CD4-positive, alpha-beta T cell treated with Interleukin-4 for 4 hours (primary cell): ENCODE measurements around the gene TSHZ2.

Experiments used
- DNase-seq: peaks from one replicate; pipeline ENCODE4 v3.0.0-alpha.2; 2020

TSHZ2 gene

GRCh38 chr20:53070706-53071392 is 98.7 kb downstream of the TSHZ2 start:
- DNase-seq = peak; percentile 36

GRCh38 chr20:53071833-53072232 is 99.7 kb downstream of the TSHZ2 start:
- DNase-seq = no peak

- no peak for DNase-seq
These were observed 100.9 kb downstream of the TSHZ2 start for GRCh38 chr20:53072923-53073579.

GRCh38 chr20:53073636-53074415 is 101.7 kb downstream of the TSHZ2 start:
- DNase-seq = no peak

GRCh38 chr20:53074811-53075314 is 102.7 kb downstream of the TSHZ2 start:
- DNase-seq = no peak

- DNase-seq = no peak
These were observed 104.5 kb downstream of the TSHZ2 start for GRCh38 chr20:53076668-53077067.

GRCh38 chr20:53077373-53078205 is 105.4 kb downstream of the TSHZ2 start:
- DNase-seq = no peak

GRCh38 chr20:53078761-53079160 is 106.6 kb downstream of the TSHZ2 start:
- no peak for DNase-seq

- no peak for DNase-seq
These were observed 107.1 kb downstream of the TSHZ2 start for GRCh38 chr20:53079261-53079691.

- DNase-seq = no peak
These were observed 107.9 kb downstream of the TSHZ2 start for GRCh38 chr20:53079828-53080686.

- no peak for DNase-seq
These were observed 108.5 kb downstream of the TSHZ2 start for GRCh38 chr20:53080687-53080962.

GRCh38 chr20:53080969-53081871 is 109.1 kb downstream of the TSHZ2 start:
- no peak for DNase-seq

GRCh38 chr20:53081916-53082863 is 110.0 kb downstream of the TSHZ2 start:
- DNase-seq = no peak

- no peak for DNase-seq
These were observed 111.3 kb downstream of the TSHZ2 start for GRCh38 chr20:53083411-53083810.

GRCh38 chr20:53084408-53084997 is 112.3 kb downstream of the TSHZ2 start:
- no peak for DNase-seq

- no peak for DNase-seq
These were observed 113.6 kb downstream of the TSHZ2 start for GRCh38 chr20:53085720-53086119.

- DNase-seq = no peak
These were observed 115.0 kb downstream of the TSHZ2 start for GRCh38 chr20:53087037-53087777.

- DNase-seq = no peak
These were observed 116.6 kb downstream of the TSHZ2 start for GRCh38 chr20:53088786-53089185.
